RWPE2 (cell line): ENCODE data around the gene SVEP1.

ENCODE experiments used
- ATAC-seq: fragments of 200-7000 bp; cut with Tn5 transposase; 3 replicates; pipeline ENCODE4 v1.9.1; 2021; ENCODE audit warnings: low read depth
- DNase-seq: peaks from one replicate; pipeline ENCODE4 v3.0.0-alpha.2; 2020; ENCODE audit warnings: low spot score
- H3K27ac ChIP-seq: fragments of 450-650 bp; 2 replicates; pipeline ENCODE4 v1.5.1; 2017; ENCODE audit warnings: mild to moderate bottlenecking; ENCODE audit not compliant: poor library complexity, severe bottlenecking
- H3K27me3 ChIP-seq: fragments of 250-450 bp; sonication (Bioruptor Pico); 2 replicates; pipeline ENCODE4 v1.5.1; 2021; ENCODE audit warnings: mild to moderate bottlenecking, moderate library complexity; ENCODE audit not compliant: insufficient read depth, poor library complexity, severe bottlenecking
- H3K36me3 ChIP-seq: fragments of 250-450 bp; sonication (Bioruptor Pico); 2 replicates; pipeline ENCODE4 v1.5.1; 2020; ENCODE audit warnings: low read depth, mild to moderate bottlenecking, moderate library complexity
- H3K4me1 ChIP-seq: fragments of 250-450 bp; sonication (Bioruptor Pico); 2 replicates; pipeline ENCODE4 v1.5.1; 2021; ENCODE audit warnings: mild to moderate bottlenecking, moderate library complexity; ENCODE audit not compliant: insufficient read depth, poor library complexity, severe bottlenecking
- H3K4me3 ChIP-seq: fragments of 250-450 bp; sonication (Bioruptor Pico); 2 replicates; pipeline ENCODE4 v1.5.1; 2021; ENCODE audit warnings: mild to moderate bottlenecking, moderate library complexity; ENCODE audit not compliant: severe bottlenecking
- H3K9me3 ChIP-seq: fragments of 250-450 bp; sonication (Bioruptor Pico); 2 replicates; pipeline ENCODE4 v1.5.1; 2021; ENCODE audit warnings: mild to moderate bottlenecking, moderate library complexity; ENCODE audit not compliant: severe bottlenecking
- CTCF ChIP-seq: fragments of 450-650 bp; IDR thresholded peaks from one replicate; pipeline ENCODE4 v1.5.1; 2017; ENCODE audit warnings: mild to moderate bottlenecking, moderate library complexity; ENCODE audit not compliant: poor library complexity, severe bottlenecking

Gene SVEP1

GRCh38 chr9:110479481-110479880, 100.1 kb downstream of the SVEP1 start:
- ATAC-seq = no peak
- Histone ChIP-seq H3K9me3 (no peaks in the 10 kb centered on the region), H3K27me3 (no peaks in the 10 kb centered on the region), H3K36me3 (no peaks in the 10 kb centered on the region), H3K4me3 (no peak overlapping the region), H3K4me1 (no peaks in the 10 kb centered on the region), H3K27ac (no peak overlapping the region)
- no peak for TF ChIP-seq CTCF
- DNase-seq = no peak

- H3K9me3 ChIP-seq = no peaks in the 10 kb centered on the region
- ATAC-seq = no peak
- H3K27ac ChIP-seq = no peak overlapping the region
- no peaks in the 10 kb centered on the region for H3K4me1 ChIP-seq
- H3K36me3 ChIP-seq = no peaks in the 10 kb centered on the region
- no peak for TF ChIP-seq CTCF
- H3K27me3 ChIP-seq = no peaks in the 10 kb centered on the region
- DNase-seq = no peak
- no peak overlapping the region for H3K4me3 ChIP-seq
Measured at GRCh38 chr9:110476251-110476650, 103.3 kb downstream of the SVEP1 start.

- TF ChIP-seq CTCF = no peak
- Histone ChIP-seq H3K9me3 (no peaks in the 10 kb centered on the region), H3K36me3 (no peaks in the 10 kb centered on the region), H3K27me3 (no peaks in the 10 kb centered on the region), H3K4me3 (no peak overlapping the region), H3K4me1 (no peaks in the 10 kb centered on the region), H3K27ac (no peak overlapping the region)
- DNase-seq (no peak), ATAC-seq (no peak)
Measured at GRCh38 chr9:110472111-110472510, 107.4 kb downstream of the SVEP1 start.

GRCh38 chr9:110468950-110469349, 110.6 kb downstream of the SVEP1 start:
- TF ChIP-seq CTCF = no peak
- H3K4me3 ChIP-seq = no peak overlapping the region
- no peak for DNase-seq
- no peak for ATAC-seq
- no peaks in the 10 kb centered on the region for H3K9me3 ChIP-seq
- no peaks in the 10 kb centered on the region for H3K4me1 ChIP-seq
- no peaks in the 10 kb centered on the region for H3K36me3 ChIP-seq
- H3K27me3 ChIP-seq = no peaks in the 10 kb centered on the region
- no peak overlapping the region for H3K27ac ChIP-seq

- ATAC-seq (no peak), DNase-seq (no peak)
- Histone ChIP-seq H3K27ac (no peak overlapping the region), H3K4me1 (no peaks in the 10 kb centered on the region), H3K9me3 (no peaks in the 10 kb centered on the region), H3K36me3 (no peaks in the 10 kb centered on the region), H3K27me3 (no peaks in the 10 kb centered on the region), H3K4me3 (no peak overlapping the region)
- TF ChIP-seq CTCF = no peak
Measured at GRCh38 chr9:110465190-110465589, 114.4 kb downstream of the SVEP1 start.
